Head of caudate nucleus (tissue), 42 donors: Measurements from ENCODE around the gene TBX15.

Experiments used
- DNase-seq, 42 donors: peaks; one replicate each; pipeline versions ENCODE4 v3.0.0 to v3.0.0-alpha.2; 2020 to 2021; ENCODE audit warnings: mixed read lengths in 7 of 42
- intact Hi-C: fragments of 100-400 bp; cut with DNase I; formaldehyde crosslinking; loops from one replicate; pipeline ENCODE4 v1.15.0; 2022

Gene TBX15

GRCh38 chr1:118863688-118864087 lies 124.5 kb downstream of the TBX15 start:
- intact Hi-C loops = no loop called here
- DNase-seq = no peak

DNA sequence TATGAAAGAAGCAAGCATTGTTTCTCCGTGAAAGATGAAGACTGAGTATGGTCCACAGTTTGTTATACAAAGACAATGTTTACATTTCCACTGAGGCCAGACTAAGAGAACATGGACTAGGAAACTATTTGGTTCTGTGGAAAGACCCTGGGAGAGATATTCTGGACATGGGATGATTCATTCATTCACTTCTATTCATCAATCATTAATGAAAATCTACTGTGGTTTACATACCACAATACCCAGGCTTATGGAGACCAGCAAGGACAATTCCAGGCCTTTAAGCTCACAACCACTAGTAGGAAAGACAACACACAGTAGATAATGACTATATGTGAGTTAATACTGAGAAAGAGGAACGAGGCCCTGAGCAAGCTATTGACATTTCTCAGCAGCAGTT lies 125.4 kb downstream of the TBX15 start:
- DNase-seq = no peak
- intact Hi-C loops = no loop called here

GRCh38 chr1:118861216-118861615 lies 126.9 kb downstream of the TBX15 start:
- intact Hi-C loops = no loop called here

GRCh38 chr1:118859999-118860398 lies 128.1 kb downstream of the TBX15 start:
- no peak for DNase-seq
- intact Hi-C loops = no loop called here

More at GRCh38 chr1:118861216-118861615, 126.9 kb downstream of the TBX15 start:
- no peak for DNase-seq

GRCh38 chr1:118846443-118846842 lies 141.7 kb downstream of the TBX15 start:
- intact Hi-C loops = no loop called here
- no peak for DNase-seq

- intact Hi-C loops = no loop called here
- DNase-seq = no peak
Observed at GRCh38 chr1:118842452-118843201, 145.5 kb downstream of the TBX15 start.

DNA sequence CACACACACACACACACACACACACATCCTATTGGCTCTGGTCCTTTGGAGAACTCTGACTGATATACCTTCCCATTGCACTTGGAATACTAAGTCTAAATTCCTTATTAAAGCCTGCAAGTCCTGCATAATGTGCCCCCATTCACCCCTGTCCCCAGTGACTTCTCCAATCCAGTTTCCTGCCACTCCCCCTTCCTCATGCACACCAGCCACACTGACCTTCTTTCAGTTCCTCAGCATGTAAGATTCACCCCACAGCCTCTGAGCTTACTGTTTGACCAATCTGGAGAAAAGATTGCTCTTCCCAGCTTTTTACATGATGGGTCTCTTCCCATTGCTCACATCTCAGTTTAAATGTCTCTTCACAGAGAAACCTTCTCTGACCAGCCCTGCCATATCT lies 146.6 kb downstream of the TBX15 start:
- intact Hi-C loops = no loop called here
- no peak for DNase-seq
